SU-DHL-6 (cell line): ENCODE data around the gene DCAF15.

Experiments
- EZH2phosphoT487 ChIP-seq: fragments of 200-600 bp; sonication (generic), shearing (Covaris generic); conservative IDR thresholded peaks from 2 replicates; pipeline ENCODE4 v1.6.1; 2018; ENCODE audit warnings: mild to moderate bottlenecking, antibody characterized with exemption, low read length, moderate library complexity, mixed read lengths
- TF ChIP-seq, protein P1 (sequence below): fragments of 200-600 bp; sonication (generic); IDR thresholded peaks from one replicate; pipeline ENCODE4 v1.5.1; 2017; ENCODE audit warnings: antibody characterized with exemption, mild to moderate bottlenecking, low read length, moderate library complexity; ENCODE audit not compliant: insufficient read depth, poor library complexity, severe bottlenecking

DNA sequence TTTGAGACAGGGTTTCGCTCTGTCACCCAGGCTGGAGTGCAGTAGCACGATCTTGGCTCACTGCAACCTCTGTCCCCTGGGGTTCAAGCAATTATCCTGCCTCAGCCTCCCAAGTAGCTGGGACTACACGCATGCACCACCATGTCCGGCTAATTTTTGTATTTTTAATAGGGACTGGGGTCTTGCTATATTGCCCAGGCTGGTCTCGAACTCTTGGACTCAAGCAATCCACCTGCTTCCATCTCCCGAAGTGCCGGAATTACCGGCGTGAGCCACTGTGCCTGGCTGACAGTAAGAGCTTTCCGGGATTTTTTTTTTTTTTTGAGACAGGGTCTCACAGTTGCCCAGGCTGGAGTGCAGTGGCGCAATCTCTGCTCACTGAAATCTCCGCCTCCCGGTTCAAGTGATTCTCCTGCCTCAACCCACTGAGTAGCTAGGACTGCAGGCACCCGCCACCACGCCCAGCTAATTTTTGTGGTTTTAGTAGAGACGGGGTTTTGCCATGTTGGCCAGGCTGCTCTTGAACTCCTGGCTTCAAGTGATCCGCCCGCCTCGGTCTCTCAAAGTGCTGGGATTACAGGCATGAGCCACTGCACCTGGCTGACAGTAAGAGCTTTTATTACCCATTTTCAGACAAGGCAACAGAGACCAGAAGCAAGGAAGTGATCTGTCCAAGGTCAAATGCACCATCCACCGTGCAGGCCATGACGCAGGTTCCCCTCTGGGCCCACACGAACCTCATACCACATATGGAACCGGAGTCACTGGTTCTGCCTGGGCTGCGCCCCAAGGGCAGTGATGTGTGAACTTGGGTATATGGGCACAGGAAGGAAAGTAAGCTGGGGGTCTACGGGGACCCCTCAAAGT, 32.8 kb downstream of the DCAF15 start:
- TF ChIP-seq, protein P1, sequence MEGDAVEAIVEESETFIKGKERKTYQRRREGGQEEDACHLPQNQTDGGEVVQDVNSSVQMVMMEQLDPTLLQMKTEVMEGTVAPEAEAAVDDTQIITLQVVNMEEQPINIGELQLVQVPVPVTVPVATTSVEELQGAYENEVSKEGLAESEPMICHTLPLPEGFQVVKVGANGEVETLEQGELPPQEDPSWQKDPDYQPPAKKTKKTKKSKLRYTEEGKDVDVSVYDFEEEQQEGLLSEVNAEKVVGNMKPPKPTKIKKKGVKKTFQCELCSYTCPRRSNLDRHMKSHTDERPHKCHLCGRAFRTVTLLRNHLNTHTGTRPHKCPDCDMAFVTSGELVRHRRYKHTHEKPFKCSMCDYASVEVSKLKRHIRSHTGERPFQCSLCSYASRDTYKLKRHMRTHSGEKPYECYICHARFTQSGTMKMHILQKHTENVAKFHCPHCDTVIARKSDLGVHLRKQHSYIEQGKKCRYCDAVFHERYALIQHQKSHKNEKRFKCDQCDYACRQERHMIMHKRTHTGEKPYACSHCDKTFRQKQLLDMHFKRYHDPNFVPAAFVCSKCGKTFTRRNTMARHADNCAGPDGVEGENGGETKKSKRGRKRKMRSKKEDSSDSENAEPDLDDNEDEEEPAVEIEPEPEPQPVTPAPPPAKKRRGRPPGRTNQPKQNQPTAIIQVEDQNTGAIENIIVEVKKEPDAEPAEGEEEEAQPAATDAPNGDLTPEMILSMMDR: no peak
- TF ChIP-seq EZH2phosphoT487: no peak
